Measurements from ENCODE around the gene GSTM2.

Gene GSTM2

GRCh38 chr1:109629372-109630030, 38.4 kb upstream of the GSTM2 start:
- DNase-seq (ENCODE audit: low read depth), result no peak

GRCh38 chr1:109630081-109630897, 37.6 kb upstream of the GSTM2 start:
- no peak for DNase-seq (ENCODE audit: low read depth)

- DNase-seq (ENCODE audit: low read depth), result no peak
These were observed 36.9 kb upstream of the GSTM2 start for GRCh38 chr1:109630898-109631512.

GRCh38 chr1:109631513-109632505, 36.0 kb upstream of the GSTM2 start:
- DNase-seq (ENCODE audit: low read depth), result no peak

GRCh38 chr1:109632671-109633346, 35.0 kb upstream of the GSTM2 start:
- DNase-seq (ENCODE audit: low read depth), result no peak

- DNase-seq (ENCODE audit: low read depth), result no peak
These were observed 33.6 kb upstream of the GSTM2 start for GRCh38 chr1:109634292-109634691.

GRCh38 chr1:109634771-109635750, 32.8 kb upstream of the GSTM2 start:
- DNase-seq (ENCODE audit: low read depth), result no peak

GRCh38 chr1:109635862-109636200, 32.0 kb upstream of the GSTM2 start:
- DNase-seq (ENCODE audit: low read depth), result no peak

GRCh38 chr1:109636201-109636952, 31.5 kb upstream of the GSTM2 start:
- DNase-seq (ENCODE audit: low read depth), result no peak

- DNase-seq (ENCODE audit: low read depth), result no peak
These were observed 30.4 kb upstream of the GSTM2 start for GRCh38 chr1:109637446-109637845.

GRCh38 chr1:109639063-109639840, 28.6 kb upstream of the GSTM2 start:
- DNase-seq (ENCODE audit: low read depth), result no peak

- DNase-seq (ENCODE audit: low read depth), result no peak
These were observed 28.0 kb upstream of the GSTM2 start for GRCh38 chr1:109639841-109640184.

- no peak for DNase-seq (ENCODE audit: low read depth)
These were observed 27.5 kb upstream of the GSTM2 start for GRCh38 chr1:109640285-109640865.

GRCh38 chr1:109641078-109641740, 26.6 kb upstream of the GSTM2 start:
- no peak for DNase-seq (ENCODE audit: low read depth)

- DNase-seq (ENCODE audit: low read depth), result no peak
These were observed 26.0 kb upstream of the GSTM2 start for GRCh38 chr1:109641861-109642260.

- DNase-seq (ENCODE audit: low read depth), result no peak
These were observed 25.2 kb upstream of the GSTM2 start for GRCh38 chr1:109642626-109643025.

GRCh38 chr1:109643385-109644230, 24.2 kb upstream of the GSTM2 start:
- DNase-seq (ENCODE audit: low read depth), result no peak

All from GM04504 (cell line).